GM12801 (cell line): ENCODE measurements around the gene TUBA4B.

ENCODE experiments used
- CTCF ChIP-seq: IDR thresholded peaks from one replicate; pipeline ENCODE4 v1.5.1; 2011; ENCODE audit warnings: control low read depth; ENCODE audit not compliant: insufficient read length; ENCODE audit errors: extremely low read depth

TUBA4B gene

GRCh38 chr2:219228911-219229304 is 24.1 kb upstream of the TUBA4B start:
- TF ChIP-seq CTCF, result no peak

GRCh38 chr2:219229305-219230058 is 23.6 kb upstream of the TUBA4B start, which contains the start of the genes ANKZF1 and ATG9A:
Gene ANKZF1, plus strand, starts transcription at chr2:219229806. Its CDS starts 452 bp downstream, at chr2:219230258.
Gene ATG9A, minus strand, starts transcription at chr2:219229636. Its CDS starts 1,612 bp downstream, at chr2:219228024.
- no peak for TF ChIP-seq CTCF

- no peak for TF ChIP-seq CTCF
Observed at GRCh38 chr2:219230059-219230540, 22.9 kb upstream of the TUBA4B start.

GRCh38 chr2:219234331-219234730 is 18.7 kb upstream of the TUBA4B start:
- no peak for TF ChIP-seq CTCF

- no peak for TF ChIP-seq CTCF
Observed at GRCh38 chr2:219243291-219243761, 9.7 kb upstream of the TUBA4B start.

GRCh38 chr2:219244789-219245147 is 8.3 kb upstream of the TUBA4B start:
- TF ChIP-seq CTCF, result no peak

GRCh38 chr2:219245148-219245898 is 7.7 kb upstream of the TUBA4B start, which contains the start of the genes GLB1L and STK16:
Gene GLB1L, minus strand, starts transcription at chr2:219245444. Its CDS starts 1,871 bp downstream, at chr2:219243573.
Gene STK16, plus strand, starts transcription at chr2:219245479. Its CDS starts 521 bp downstream, at chr2:219246000.
- no peak for TF ChIP-seq CTCF
